Umbilical cord (tissue), 2 donors: ENCODE data around the gene EPB41L5. TPM values are rescaled to one million over a fixed set of nuclear protein-coding genes. Genes with fewer than 3 reads are reported as not detected.

Experiments used
- DNase-seq: peaks from one replicate; pipeline ENCODE4 v3.0.0-alpha.2; 2015; ENCODE audit warnings: low spot score
- total RNA-seq: library from RNA; depleted of rRNA; stranded (reverse); fragments of >200 nt; gene quantifications from one replicate; pipeline ENCODE4 v1.2.3, GENCODE V29; 2014; ENCODE audit warnings: low replicate concordance; ENCODE audit not compliant: insufficient read depth

Gene EPB41L5
- total RNA-seq, 1 donor from 2014 or later: 81.4 TPM

DNA sequence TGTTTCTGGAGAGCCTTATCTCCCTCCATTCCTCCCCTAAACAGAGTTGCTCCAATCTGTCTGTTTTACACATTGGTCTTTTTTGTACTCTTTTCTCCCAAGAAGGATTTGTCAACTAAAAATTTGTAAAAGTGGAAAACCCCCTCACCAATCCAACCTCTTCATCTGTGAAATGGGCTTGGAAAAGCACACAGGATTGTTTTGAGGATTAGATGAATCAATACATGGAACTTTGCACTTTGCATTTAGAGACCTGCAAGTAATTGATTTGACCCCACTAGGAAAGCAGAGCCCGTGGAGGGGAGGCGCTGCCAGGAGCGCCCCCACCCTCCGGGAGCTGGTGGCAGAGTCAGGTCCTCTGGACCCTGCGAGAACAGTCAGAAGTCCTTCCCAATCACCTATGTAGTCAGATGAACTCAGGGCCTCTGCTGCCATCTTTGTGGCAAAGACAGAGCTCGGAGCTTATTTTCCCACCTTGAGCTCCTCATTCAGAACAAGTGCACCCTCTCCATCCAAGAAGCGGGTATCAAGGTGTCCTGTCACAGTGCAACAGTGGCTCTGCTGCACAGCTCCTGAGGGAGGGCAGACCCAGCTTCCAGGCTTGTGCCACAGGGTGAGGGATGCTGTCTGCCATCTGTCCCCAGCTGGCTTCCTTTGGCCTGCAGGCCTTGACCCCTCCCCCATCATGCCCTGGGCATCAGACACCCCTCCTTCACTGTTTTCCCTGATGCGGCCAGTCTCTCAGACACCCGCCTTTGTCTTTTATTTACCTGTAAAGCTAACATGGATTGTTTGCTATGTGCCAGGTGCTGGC lies 212.1 kb downstream of the EPB41L5 start:
- no peak for DNase-seq

DNA sequence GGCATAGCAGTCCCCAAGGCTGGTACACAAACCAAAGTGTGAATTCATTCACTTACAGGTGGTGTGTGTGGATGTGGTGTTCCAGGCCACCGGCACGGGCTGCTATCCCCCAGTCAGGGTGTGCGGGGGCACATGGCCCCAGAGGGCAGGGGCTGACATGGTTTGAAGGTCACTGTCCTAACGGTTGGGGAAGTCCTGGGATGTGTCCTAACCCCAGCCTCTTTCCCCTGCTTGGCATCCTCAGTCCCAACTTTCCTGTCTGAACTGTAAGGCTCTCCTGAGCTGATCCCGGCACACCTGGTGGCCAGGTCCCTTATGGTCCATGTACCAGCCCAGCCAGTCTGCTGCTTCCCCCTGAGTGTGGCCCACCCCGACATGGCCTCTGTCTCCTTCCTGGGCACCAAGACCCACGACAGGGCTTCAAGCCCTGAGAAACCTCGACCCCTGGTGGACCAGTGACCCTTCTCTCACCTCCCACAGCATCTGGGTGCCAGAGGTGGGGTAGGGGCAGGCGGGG lies 212.7 kb downstream of the EPB41L5 start:
- DNase-seq: no peak

DNA sequence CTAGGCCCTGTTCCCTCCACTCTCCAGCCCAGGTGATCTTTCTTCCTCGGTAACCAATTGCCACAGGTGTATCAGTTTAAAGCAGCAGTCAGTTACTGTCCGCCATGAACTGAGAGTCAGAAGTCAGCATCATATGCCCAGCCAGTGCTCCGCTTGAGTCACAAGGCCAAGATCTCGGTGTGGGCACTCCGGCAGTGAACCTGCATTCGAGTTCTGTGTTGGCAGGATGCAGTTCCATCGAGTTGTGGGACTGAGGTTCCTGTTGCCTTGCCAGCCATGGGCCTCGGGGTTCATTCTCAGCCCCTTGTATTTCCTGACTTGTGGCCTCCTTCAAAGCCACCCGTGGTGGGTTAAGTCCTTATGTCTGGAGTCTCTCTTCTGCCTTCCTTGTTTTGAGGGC lies 213.4 kb downstream of the EPB41L5 start:
- DNase-seq: no peak

DNA sequence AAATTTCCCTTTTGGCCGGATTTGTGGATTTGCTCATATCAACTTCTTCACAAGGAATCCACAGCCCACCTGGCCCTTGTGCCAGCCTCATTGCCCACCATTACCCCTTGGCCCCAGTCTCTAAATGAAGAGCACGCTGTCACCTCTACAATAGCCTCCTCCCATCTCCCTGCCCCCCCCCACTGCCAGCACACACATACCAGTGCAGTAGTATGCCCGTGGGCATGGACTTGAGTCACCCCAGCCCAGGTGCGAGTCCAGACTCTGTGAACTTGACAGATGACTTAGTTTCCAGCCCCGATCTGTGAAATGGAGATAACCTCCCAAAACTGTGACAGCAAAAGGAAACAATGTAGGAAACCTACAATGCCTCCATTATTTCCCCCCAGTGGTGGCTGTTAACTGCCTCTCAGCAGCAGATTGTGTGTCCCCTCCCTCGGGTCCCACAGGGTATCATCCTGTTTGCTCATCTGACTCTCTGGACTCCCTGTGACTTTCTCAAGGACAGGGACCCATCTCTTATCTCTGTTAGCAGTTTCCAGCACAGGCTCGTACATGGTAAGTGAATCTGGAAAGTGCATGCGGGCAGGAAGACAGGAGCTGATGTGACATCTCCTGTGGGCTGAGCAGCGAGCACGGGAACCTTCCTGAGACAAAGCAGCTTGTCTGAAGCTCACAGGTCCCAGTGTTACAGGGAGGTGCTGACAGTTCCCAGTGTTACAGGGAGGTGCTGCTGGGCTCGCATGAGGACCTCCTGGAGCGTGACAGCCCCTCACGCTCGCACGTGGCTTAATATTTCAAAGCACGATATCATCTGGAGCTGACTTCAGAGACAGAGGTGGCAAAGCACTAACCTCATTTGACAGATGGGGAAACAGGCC lies 214.5 kb downstream of the EPB41L5 start:
- no peak for DNase-seq

DNA sequence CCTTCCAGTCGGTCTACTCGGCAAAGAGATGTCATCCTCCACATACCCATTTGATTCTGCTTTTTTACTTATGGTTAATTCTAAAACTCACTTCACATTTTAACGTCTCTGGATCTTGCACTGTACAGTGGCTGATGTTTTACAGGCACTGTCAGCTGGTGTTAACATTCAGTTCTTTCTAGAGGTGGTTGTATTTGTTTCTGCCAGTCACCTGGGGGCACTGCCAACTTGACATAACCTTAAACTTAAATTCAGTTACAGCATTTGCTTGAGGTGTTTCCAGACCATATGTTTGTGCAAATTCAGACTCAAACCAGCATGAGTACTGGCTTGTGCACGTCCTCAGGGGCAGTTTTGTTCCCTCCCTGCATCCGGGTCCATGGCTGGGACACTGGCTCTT lies 215.6 kb downstream of the EPB41L5 start:
- DNase-seq: peak; percentile 16

Other genes with a start within 250 kb of the EPB41L5 start
- 16.4 TPM for gene TMEM185B, start 210.3 kb downstream of the EPB41L5 start, total RNA-seq
- 44.5 TPM for gene RALB, start 239.8 kb downstream of the EPB41L5 start, total RNA-seq